ENCODE data around the gene NUMB.

DNA sequence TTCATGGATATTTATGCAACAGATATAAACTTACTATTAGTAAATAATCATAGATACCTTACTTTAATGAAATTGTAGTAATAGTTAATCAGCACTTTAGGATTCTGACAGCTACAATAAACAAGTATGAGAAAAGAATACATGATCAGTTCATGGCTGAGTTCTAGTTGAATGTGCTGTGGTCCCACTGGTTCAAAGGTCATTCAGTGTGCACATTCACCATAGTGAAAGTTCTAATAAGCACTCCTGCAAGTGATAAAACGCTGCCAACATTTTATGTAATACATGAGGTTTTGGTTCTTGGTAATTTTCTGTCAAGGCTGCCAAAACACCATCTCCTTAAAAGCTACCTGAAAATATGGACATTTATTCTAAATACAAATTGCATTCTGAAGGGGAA, 92.6 kb downstream of the NUMB start:
- TF ChIP-seq POLR2A (IDR thresholded peaks at IDR 0.05) = no peak
- TF ChIP-seq, protein P1, sequence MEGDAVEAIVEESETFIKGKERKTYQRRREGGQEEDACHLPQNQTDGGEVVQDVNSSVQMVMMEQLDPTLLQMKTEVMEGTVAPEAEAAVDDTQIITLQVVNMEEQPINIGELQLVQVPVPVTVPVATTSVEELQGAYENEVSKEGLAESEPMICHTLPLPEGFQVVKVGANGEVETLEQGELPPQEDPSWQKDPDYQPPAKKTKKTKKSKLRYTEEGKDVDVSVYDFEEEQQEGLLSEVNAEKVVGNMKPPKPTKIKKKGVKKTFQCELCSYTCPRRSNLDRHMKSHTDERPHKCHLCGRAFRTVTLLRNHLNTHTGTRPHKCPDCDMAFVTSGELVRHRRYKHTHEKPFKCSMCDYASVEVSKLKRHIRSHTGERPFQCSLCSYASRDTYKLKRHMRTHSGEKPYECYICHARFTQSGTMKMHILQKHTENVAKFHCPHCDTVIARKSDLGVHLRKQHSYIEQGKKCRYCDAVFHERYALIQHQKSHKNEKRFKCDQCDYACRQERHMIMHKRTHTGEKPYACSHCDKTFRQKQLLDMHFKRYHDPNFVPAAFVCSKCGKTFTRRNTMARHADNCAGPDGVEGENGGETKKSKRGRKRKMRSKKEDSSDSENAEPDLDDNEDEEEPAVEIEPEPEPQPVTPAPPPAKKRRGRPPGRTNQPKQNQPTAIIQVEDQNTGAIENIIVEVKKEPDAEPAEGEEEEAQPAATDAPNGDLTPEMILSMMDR (IDR thresholded peaks at IDR 0.05) = no peak
